Posterior vena cava (tissue), 2 donors: ENCODE data around the gene TMBIM1. TPM values are rescaled to one million over a fixed set of nuclear protein-coding genes. Genes with fewer than 3 reads are reported as not detected.
"Not testable (repeated sequence)": the region's sequence is repeated elsewhere in the genome, so short reads cannot be mapped to it uniquely, and the experiment has no call there.

Experiments
- DNase-seq: peaks from one replicate; pipeline ENCODE4 v3.0.0-alpha.2; 2020; ENCODE audit warnings: low spot score
- intact Hi-C, 2 donors: fragments of 100-400 bp; cut with DNase I; formaldehyde crosslinking; loops; one replicate each; pipeline versions ENCODE4 v1.14.1 to v1.14.2; 2022 to 2023
- total RNA-seq, 2 donors: library from RNA; stranded (reverse); fragmentation: NEBNext Ultra II Directional; extraction: Animal tissue kit (Norgen Biotek cat#: 25700); gene quantifications; one replicate each; pipeline ENCODE4 v1.2.1, GENCODE V29; 2021
- donor health status: DM: yes; HTN: yes; CAD: no.
- donor health status: DM: yes; HTN: yes; CAD: no.

Gene TMBIM1
- total RNA-seq, 2 donors from 2014 or later: 191 to 195 TPM

- DNase-seq: peak; percentile 89
- intact Hi-C loops: no loop called here
Observed at GRCh38 chr2:218322768-218323525, 30.6 kb upstream of the TMBIM1 start.

- intact Hi-C loops: no loop called here
- no peak for DNase-seq
Observed at GRCh38 chr2:218320704-218321336, 28.5 kb upstream of the TMBIM1 start.

DNA sequence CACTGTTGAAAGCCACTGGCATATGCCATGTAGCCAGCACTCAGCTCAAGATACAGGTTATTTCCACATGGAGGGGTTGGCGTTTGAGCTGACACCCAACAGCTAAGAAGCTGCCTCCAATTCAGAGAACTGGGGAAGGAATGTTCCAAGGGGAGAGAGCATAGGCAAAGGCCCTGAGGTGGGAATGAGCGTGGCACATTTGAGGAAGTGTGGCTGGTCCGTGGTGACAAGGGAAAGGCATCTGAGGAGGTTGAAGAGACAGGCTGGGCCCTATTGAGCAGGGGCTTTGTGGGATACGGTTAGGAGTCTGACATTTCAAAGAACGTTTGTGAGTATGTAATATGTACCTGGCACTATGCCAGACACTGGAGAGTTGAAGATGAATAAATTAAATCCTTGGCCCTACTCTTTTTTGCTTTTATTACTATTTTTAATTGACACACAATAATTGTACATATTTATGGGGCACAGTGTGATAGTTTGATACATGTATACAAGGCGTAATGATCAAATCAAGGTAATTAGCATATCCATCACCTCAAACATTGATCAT is 27.6 kb upstream of the TMBIM1 start:
- no peak for DNase-seq
- intact Hi-C loops: no loop called here

GRCh38 chr2:218318241-218318640 is 25.9 kb upstream of the TMBIM1 start:
- no peak for DNase-seq
- intact Hi-C loops: no loop called here

DNA sequence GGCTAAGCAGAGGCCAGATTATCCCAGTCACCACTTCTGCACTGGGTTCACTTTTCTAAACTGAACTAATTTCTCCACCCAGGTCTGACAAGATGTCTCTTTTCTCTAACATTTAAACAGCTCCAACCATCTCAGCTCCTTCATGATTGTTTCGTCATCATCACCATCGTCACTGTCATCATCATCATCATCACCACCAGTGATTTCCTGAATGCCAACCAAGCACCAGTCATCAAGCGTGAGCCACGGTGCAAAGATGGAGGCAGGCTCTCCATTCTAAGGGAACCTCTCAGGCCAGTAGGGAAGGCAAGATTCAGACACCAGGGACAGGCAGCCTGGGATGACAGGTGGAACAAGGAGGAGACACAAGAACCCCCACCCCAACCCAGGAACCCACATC is 25.5 kb upstream of the TMBIM1 start:
- no peak for DNase-seq
- intact Hi-C loops: no loop called here

- no peak for DNase-seq
- intact Hi-C loops: no loop called here
Observed at GRCh38 chr2:218317303-218317630, 25.0 kb upstream of the TMBIM1 start.

- intact Hi-C loops: no loop called here
Observed at GRCh38 chr2:218315397-218315796, 23.1 kb upstream of the TMBIM1 start.

GRCh38 chr2:218314764-218315163 is 22.5 kb upstream of the TMBIM1 start:
- intact Hi-C loops, DNase-seq: not testable (repeated sequence)

More at GRCh38 chr2:218315397-218315796, 23.1 kb upstream of the TMBIM1 start:
- DNase-seq: no peak

- intact Hi-C loops: no loop called here
- no peak for DNase-seq
Observed at GRCh38 chr2:218313356-218313755, 21.1 kb upstream of the TMBIM1 start.

- DNase-seq: no peak
- intact Hi-C loops: no loop called here
Observed at GRCh38 chr2:218312267-218312756, 20.0 kb upstream of the TMBIM1 start.

GRCh38 chr2:218311541-218312266 is 19.4 kb upstream of the TMBIM1 start:
- intact Hi-C loops, DNase-seq: not testable (repeated sequence)

GRCh38 chr2:218310853-218311540 is 18.7 kb upstream of the TMBIM1 start:
- intact Hi-C loops: no loop called here
- DNase-seq: no peak

- intact Hi-C loops: no loop called here
- DNase-seq: no peak
Observed at GRCh38 chr2:218307415-218308090, 15.2 kb upstream of the TMBIM1 start.

GRCh38 chr2:218306184-218306920 is 14.0 kb upstream of the TMBIM1 start:
- no peak for DNase-seq
- intact Hi-C loops: no loop called here

GRCh38 chr2:218305383-218305782 is 13.1 kb upstream of the TMBIM1 start:
- intact Hi-C loops: no loop called here
- DNase-seq: no peak

- intact Hi-C loops: loop anchor here (5.0 kb wide), 1 partner anchor 56 kb away; the partner anchor contains the start of gene CATIP (in 2 of the 2)
Observed at GRCh38 chr2:218301176-218301819, 9.0 kb upstream of the TMBIM1 start.

DNA sequence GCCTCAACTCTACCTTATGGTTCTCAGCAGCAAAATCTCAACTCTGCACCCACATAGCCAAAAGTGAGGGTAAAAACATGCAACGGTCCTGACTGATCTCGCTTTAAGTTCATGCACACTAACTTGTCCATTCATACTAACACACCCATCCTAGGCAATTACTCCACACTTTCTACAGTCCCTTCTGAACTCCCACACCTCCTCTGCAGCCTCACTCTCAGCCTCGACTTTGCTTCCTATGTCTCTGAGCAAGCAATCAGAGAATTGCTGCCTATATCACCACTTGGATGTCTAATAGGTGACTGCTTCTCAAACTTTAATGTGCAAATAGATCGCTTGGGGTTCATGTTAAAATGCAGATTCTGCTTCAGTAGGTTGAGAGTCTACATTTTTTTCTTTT is 7.8 kb upstream of the TMBIM1 start:
- no peak for DNase-seq
- intact Hi-C loops: loop anchor here (5.0 kb wide), 1 partner anchor 57 kb away; the partner anchor contains the start of gene CATIP (in 2 of the 2)

More at GRCh38 chr2:218301176-218301819, 9.0 kb upstream of the TMBIM1 start:
- peak; percentile 89 for DNase-seq
